HG02938 (cell line): ENCODE measurements around the gene DAZAP1.

Source experiments
- ATAC-seq: cut with Tn5 transposase; IDR thresholded peaks from one replicate; pipeline ENCODE4 v1.9.1; 2021; ENCODE audit warnings: mild to moderate bottlenecking, moderate library complexity; ENCODE audit not compliant: unreplicated experiment

Gene DAZAP1

DNA sequence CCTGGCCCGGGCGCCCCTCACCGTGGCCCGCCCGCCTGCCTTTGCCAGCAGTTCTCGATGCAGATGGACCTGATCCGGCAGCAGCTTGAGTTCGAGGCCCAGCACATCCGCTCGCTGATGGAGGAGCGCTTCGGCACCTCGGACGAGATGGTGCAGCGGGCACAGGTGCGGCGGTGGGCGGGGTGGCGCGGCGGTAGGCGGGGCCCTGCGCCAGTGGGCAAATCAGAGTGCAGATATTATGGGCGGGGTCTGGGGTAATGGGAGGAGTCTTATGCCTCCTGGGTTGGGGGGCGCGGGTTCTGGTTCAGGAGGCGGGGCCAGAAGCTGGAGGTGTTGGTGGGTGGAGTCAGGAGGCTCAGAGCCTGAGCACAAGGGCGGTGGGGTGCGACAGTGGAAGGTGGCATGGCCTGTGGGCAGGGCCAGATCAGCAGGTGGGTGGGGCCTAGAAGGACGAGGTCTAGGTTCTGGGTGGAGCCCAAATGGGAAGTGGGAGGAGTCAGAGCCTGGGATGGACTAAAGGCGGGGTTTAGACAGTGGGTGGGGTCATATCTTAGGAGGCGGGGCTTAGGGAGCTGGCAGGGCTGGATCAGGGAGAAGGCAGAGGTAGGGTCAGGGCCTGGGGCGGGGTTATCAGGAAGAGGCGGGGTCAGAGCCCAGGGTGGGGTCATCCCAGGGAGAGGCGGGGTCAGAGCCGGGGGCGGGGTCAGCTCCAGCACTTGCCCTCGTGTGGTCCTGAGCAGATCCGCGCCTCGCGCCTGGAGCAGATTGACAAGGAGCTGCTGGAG lies 48.1 kb downstream of the DAZAP1 start:
- no peak for ATAC-seq

DNA sequence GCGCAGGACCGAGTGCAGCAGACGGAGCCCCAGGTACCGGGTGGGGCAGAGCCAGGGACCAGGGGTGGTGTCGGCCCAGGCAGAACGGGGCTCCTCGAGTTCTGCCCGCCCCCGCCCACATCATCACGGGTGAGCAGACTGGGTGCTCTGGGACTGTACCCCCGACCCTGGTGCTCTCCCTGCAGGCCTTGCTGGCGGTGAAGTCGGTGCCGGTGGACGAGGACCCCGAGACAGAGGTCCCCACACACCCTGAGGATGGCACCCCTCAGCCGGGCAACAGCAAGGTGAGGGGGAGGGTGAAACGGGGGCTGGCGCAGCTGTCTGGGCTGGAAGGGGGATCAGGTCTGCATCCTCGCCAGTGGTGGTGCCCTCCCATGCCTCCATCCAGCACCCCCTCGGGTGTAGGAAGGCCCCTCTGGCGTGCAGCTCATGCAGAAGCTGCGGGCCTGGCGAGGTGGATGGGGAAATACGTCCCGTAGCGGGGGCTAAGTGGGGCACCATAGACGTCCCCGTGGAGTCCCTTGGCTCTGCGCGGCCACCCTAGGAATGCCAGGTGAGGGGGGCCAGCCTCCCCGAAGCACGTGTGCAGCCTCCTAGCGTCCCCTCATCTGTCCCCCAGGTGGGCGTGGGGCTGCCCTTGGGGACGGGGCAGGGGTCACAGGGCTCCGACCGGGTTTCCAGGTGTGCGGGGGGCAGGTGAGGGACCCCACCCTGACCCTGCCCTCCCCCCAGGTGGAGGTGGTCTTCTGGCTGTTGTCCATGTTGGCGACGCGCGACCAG lies 48.9 kb downstream of the DAZAP1 start:
- no peak for ATAC-seq

DNA sequence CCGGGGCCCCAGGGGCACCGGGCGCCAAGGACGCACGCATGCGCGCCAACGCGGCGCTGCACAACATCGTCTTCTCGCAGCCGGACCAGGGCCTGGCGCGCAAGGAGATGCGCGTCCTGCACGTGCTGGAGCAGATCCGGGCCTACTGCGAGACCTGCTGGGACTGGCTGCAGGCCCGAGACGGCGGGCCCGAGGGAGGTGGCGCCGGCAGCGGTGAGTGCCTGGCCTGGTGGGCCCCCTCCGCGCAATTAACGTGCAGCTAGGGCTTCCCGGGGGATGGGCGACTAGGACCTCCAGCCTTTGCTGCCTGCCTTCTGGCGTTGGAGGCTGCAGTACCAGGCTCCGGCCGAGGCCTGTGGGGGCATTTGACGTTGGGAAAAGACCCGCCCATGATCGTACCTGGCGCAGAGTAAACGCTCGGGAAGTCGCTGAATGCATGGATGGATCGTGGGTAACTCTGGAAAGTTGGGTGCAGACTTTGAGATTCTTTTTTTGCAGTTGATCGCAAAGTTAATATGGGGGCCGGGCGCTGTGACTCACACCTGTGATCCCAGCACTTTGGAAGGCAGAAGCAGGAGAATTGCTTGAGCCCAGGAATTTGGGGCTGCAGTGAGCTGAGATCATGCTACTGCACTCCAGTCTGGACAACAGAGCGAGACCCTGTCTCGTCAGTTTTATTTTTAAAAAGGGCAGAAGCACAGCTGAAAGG lies 49.8 kb downstream of the DAZAP1 start:
- no peak for ATAC-seq

DNA sequence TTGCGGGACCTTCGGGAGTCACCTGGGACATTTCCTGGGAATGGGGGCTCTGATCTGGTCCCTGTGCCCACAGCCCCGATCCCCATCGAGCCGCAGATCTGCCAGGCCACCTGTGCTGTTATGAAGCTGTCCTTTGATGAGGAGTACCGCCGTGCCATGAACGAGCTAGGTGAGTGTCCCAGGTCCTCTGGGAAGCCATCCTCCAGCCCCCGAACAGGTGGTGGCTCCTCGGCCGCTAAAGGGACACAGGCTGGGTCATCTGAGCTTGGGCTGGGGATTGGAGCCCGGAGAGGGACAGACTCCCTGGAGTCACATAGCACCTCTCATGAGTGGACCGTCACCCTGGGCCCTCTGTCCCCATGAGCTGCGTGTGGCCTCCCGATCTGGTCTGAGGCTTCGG lies 50.5 kb downstream of the DAZAP1 start:
- ATAC-seq, result no peak

DNA sequence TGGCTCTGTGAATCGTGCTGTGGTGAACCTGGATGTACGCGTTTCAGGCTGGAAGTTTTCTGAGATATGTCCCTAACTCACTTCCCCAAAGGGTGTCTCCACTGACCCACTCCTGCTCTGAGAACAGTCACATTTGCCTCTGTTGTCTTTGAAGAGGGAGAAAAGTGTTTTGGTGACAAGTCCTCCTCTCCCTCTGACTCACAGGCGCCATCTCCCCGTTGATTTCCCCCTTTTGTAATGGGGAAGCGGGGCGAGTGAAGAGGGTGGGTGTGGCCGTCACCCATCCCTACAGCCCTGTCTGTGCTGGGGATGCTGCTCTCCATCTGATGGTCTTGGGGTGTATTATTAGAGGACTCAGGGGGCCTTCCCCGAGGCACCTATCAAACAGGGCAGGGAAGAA lies 52.1 kb downstream of the DAZAP1 start:
- ATAC-seq, result no peak

DNA sequence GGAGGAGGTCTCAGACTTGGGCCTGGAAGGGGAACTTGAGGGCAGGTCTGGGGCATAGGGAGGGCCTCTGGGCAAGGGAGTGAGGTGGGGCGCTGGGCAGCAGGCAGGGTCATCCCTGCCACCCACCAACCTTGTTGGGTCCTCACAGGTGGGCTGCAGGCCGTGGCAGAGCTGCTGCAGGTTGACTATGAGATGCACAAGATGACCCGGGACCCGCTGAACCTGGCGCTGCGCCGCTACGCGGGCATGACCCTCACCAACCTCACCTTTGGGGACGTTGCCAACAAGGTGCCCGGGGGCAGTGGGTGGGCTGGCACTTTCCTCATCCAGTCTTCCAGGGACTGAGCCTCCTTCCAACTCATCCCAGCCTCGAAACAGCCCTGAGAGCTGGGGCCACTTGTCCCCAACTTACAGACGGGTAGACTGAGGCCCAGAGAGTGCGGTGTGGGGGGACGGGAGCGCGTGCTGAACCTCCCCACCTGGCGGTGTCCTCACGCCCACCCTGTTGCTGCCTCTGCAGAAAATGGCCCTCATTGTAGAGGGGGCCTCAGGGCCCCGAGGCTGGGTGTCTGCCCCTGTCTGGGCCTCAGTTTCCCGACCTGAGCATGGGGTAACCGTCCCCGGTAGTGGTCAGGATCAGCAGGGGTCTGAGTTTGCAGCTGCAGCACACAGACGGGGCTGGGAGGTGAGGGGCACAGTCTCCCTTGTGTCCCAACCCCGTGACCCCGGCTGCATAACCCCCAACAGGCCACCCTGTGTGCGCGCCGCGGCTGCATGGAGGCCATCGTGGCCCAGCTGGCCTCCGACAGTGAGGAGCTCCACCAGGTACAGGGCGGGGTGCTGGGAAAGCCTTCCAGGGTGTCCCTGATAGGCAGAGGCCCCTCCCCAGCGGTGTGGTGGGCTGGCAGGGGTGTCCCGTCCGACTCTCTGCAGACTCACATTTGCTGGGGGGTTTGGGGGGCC lies 52.9 kb downstream of the DAZAP1 start:
- no peak for ATAC-seq

DNA sequence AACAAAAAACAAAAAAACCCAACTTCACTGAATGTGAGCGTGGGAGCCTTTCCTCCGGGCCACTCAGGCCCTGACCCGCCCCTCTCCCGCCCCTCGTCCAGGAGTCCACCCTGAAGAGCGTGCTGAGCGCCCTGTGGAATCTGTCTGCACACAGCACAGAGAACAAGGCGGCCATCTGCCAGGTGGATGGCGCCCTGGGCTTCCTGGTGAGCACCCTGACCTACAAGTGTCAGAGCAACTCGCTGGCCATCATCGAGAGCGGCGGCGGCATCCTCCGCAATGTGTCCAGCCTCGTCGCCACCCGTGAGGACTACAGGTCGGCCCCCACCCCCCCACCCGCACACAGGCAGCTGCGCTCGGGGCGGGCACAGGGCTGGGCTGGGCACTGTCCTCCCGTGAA lies 54.5 kb downstream of the DAZAP1 start:
- no peak for ATAC-seq

DNA sequence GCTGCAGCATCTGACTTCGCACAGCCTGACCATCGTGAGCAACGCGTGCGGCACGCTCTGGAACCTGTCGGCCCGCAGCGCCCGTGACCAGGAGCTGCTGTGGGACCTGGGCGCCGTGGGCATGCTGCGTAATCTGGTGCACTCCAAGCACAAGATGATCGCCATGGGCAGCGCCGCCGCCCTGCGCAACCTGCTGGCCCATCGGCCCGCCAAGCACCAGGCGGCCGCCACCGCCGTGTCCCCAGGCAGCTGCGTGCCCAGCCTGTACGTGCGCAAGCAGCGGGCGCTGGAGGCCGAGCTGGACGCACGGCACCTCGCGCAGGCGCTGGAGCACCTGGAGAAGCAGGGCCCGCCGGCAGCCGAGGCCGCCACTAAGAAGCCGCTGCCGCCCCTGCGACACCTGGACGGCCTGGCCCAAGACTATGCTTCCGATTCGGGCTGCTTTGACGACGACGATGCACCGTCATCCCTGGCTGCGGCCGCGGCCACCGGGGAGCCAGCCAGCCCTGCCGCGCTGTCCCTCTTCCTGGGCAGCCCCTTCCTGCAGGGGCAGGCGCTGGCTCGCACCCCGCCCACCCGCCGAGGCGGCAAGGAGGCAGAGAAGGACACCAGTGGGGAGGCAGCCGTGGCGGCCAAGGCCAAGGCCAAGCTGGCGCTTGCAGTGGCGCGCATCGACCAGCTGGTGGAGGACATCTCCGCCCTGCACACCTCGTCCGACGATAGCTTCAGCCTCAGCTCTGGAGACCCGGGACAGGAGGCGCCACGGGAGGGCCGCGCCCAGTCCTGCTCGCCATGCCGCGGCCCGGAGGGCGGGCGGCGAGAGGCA lies 58.0 kb downstream of the DAZAP1 start:
- no peak for ATAC-seq

DNA sequence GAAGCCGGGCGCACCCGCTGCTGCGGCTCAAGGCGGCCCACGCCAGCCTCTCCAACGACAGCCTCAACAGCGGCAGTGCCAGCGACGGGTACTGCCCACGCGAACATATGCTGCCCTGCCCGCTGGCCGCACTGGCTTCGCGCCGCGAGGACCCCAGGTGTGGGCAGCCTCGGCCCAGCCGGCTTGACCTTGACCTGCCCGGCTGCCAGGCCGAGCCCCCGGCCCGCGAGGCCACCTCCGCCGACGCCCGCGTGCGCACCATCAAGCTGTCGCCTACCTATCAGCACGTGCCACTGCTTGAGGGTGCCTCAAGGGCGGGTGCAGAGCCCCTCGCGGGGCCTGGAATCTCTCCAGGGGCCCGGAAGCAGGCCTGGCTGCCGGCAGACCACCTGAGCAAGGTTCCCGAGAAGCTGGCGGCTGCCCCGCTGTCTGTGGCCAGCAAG lies 58.7 kb downstream of the DAZAP1 start:
- ATAC-seq, result no peak

DNA sequence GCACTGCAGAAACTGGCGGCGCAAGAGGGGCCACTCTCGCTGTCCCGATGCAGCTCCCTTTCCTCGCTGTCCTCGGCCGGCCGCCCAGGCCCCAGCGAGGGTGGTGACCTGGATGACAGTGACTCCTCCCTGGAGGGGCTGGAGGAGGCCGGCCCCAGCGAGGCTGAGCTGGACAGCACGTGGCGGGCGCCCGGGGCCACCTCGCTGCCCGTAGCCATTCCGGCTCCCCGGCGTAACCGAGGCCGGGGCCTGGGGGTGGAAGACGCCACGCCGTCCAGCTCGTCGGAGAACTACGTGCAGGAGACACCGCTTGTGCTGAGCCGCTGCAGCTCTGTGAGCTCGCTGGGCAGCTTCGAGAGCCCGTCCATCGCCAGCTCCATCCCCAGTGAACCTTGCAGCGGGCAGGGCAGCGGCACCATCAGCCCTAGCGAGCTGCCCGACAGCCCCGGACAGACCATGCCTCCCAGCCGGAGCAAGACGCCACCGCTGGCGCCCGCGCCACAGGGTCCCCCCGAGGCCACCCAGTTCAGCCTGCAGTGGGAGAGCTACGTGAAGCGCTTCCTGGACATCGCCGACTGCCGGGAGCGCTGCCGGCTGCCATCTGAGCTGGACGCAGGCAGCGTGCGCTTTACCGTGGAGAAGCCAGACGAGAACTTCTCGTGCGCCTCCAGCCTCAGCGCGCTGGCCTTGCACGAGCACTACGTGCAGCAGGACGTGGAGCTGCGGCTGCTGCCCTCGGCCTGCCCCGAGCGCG lies 59.3 kb downstream of the DAZAP1 start:
- no peak for ATAC-seq

DNA sequence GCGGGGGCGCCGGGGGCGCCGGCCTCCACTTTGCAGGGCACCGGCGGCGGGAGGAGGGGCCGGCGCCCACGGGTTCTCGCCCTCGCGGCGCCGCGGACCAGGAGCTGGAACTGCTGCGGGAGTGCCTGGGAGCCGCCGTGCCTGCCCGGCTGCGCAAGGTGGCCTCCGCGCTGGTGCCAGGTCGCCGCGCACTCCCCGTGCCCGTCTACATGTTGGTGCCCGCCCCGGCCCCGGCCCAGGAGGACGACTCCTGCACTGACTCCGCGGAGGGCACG lies 59.8 kb downstream of the DAZAP1 start:
- ATAC-seq, result no peak

DNA sequence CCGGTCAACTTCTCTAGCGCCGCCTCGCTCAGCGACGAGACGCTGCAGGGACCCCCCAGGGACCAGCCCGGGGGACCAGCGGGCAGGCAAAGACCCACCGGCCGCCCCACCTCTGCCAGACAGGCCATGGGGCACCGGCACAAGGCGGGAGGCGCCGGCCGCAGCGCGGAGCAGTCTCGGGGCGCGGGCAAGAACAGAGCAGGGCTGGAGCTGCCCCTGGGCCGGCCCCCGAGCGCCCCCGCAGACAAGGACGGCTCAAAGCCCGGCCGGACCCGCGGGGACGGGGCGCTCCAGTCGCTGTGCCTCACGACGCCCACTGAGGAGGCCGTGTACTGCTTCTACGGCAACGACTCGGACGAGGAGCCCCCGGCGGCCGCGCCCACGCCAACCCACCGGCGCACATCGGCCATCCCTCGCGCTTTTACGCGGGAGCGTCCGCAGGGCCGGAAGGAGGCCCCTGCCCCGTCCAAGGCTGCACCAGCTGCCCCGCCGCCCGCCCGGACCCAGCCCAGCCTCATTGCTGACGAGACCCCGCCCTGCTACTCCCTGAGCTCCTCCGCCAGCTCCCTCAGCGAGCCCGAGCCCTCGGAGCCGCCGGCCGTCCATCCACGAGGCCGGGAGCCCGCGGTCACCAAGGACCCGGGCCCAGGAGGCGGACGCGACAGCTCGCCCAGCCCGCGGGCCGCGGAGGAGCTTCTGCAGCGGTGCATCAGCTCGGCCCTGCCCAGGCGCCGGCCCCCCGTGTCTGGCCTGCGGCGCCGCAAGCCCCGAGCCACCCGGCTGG lies 60.3 kb downstream of the DAZAP1 start:
- ATAC-seq, result no peak

DNA sequence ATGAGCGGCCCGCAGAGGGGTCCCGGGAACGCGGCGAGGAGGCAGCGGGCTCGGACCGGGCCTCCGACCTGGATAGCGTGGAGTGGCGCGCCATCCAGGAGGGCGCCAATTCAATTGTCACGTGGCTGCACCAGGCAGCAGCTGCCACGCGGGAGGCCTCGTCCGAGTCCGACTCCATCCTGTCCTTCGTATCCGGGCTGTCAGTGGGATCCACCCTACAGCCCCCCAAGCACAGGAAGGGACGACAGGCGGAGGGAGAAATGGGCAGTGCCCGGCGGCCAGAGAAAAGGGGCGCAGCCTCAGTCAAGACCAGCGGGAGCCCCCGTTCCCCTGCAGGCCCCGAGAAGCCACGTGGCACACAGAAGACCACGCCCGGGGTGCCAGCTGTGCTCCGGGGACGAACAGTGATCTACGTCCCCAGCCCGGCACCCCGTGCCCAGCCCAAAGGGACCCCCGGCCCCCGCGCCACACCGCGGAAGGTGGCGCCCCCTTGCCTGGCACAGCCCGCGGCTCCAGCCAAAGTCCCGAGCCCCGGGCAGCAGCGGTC lies 61.0 kb downstream of the DAZAP1 start:
- ATAC-seq, result no peak

DNA sequence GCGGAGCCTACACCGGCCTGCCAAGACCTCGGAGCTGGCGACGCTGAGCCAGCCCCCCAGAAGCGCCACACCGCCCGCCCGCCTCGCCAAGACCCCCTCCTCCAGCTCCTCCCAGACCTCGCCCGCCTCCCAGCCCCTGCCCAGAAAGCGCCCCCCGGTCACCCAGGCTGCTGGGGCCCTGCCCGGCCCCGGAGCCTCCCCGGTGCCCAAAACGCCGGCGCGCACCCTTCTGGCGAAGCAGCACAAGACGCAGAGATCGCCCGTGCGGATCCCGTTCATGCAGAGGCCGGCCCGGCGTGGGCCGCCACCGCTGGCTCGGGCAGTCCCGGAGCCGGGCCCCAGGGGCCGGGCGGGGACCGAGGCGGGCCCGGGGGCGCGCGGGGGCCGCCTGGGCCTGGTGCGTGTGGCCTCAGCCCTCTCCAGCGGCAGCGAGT lies 61.5 kb downstream of the DAZAP1 start:
- no peak for ATAC-seq

DNA sequence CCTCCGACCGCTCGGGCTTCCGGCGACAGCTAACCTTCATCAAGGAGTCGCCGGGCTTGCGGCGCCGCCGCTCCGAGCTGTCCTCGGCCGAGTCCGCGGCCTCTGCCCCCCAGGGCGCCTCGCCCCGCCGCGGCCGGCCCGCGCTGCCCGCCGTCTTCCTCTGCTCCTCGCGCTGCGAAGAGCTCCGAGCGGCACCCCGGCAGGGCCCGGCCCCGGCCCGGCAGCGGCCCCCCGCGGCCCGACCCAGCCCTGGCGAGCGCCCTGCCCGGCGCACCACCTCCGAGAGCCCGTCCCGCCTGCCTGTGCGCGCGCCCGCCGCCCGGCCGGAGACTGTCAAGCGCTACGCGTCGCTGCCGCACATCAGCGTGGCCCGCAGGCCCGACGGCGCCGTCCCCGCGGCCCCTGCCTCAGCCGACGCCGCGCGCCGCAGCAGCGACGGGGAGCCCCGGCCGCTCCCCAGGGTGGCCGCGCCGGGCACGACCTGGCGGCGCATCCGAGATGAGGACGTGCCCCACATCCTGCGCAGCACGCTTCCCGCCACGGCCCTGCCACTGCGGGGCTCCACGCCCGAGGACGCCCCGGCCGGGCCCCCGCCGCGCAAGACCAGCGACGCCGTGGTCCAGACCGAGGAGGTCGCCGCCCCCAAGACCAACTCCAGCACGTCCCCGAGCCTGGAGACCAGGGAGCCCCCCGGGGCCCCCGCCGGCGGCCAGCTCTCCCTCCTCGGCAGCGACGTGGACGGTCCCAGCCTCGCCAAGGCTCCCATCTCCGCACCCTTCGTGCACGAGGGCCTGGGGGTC lies 62.1 kb downstream of the DAZAP1 start:
- ATAC-seq, result no peak

DNA sequence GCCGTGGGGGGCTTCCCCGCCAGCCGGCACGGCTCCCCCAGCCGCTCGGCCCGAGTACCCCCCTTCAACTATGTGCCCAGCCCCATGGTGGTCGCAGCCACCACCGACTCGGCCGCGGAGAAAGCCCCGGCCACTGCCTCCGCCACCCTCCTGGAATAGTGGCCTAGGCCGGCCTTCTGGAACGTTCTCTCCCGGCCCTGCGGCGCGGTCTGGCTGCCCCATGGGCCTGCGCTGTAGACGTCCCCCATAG lies 62.6 kb downstream of the DAZAP1 start:
- ATAC-seq, result no peak

DNA sequence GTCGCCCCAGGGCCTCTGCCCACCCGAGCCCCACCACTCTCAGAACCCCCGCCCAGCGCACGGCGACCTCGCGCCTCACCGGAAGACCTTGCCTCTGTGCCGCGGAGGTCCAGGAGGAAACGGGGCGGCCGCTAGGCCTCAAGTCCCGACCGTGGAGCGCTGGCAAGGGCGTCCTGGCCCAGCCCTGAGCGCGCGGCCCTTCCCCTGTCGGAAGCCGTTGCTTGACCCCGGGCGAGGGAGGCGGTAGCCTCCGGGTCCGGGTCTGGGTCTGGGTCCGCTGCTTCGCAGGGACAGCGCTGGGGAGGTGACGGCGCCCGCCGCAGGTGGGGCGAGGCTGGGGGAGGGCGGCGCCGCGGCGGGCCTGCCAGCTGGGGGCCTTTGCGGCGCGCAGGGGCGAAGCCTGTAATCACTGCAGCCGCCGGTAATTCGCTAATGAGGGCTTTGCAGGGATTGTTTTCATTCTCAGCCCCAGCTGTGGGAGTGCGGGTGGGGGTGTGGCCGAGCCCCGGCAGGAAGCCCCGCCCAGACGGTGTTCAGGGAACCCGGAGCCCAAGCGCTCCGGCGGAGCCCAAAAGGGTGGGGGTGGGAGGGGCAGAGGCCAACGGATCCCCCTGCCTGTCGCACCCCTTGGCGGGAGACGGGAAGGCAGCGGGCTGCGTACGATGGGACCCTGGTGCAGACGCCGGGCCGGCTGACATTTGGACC lies 63.1 kb downstream of the DAZAP1 start:
- no peak for ATAC-seq
